Measurements from ENCODE around the gene PRM3.

PRM3 gene

DNA sequence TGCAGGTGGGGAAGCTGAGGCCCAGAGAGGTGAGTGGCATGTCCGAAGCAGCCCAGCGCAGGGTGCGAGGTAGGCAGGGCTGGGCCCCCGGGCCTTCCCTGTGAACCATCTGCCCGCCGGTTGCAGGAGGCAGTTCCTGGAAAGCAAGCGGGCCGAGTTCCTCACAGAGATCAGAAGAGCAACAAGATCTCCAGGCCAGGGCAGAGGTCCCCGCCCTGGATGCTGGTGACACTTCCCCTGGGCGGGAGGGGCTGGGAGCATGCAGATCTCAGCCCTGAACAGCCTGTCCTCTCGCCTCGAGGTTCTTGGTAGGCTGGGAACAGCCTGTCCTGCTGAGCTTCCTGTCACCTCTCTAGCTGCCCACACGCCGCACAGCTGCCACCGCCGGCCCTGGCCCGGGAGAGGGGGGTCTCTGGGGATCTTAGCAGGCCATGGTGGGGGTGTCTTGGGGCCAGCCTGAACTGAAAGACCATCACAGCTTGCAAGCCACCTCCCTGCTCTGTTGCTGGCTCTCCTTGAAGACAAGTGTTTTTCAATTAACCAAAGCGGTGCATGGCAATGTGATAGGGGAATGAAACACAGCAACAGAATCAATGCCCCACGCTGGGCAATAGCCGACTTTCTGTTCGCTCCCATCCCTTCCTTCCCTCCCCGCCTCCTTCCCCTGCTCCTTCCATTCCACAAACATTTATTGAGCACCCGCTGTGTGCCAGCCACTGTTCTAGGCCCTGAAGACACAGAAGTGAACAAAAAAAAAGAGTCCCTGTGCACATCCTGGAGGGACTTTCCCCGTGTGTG lies 49.1 kb downstream of the PRM3 start:
- peak; percentile 69 to 74 for DNase-seq

Measured in CD4-positive, alpha-beta T cell treated with Interleukin-4 for 1 hour (primary cell).